Gastrocnemius medialis (tissue), 4 donors: ENCODE data around the gene DBNDD2. TPM values are rescaled to one million over a fixed set of nuclear protein-coding genes. Genes with fewer than 3 reads are reported as not detected.

Experiments
- ATAC-seq, 2 donors: fragments of 150-250 bp; one replicate each; pipeline ENCODE4 v1.9.1; 2016
- DNase-seq, 2 donors: peaks; one replicate each; pipeline ENCODE4 v3.0.0-alpha.2; 2019
- H3K27ac ChIP-seq, 4 donors: fragments of 200-600 bp; sonication (generic); 1 replicate in 1 of 4; 2 replicates in 3 of 4; pipeline ENCODE4 v1.5.1; 2016 to 2018; ENCODE audit warnings: mild to moderate bottlenecking in 2 of 4, moderate library complexity in 1 of 4
- H3K27me3 ChIP-seq, 3 donors: fragments of 200-600 bp; sonication (generic) in 2 of 3; 1 replicate in 1 of 3; 2 replicates in 2 of 3; pipeline versions ENCODE4 v1.5.1 to v1.6.0; 2016 to 2019; ENCODE audit warnings: mild to moderate bottlenecking in 1 of 3, moderate library complexity in 1 of 3
- H3K36me3 ChIP-seq, 2 donors: fragments of 200-600 bp; sonication (generic) in 1 of 2; one replicate each; pipeline ENCODE4 v1.5.1; 2017 to 2018
- H3K4me1 ChIP-seq, 2 donors: fragments of 200-600 bp; sonication (generic) in 1 of 2; one replicate each; pipeline ENCODE4 v1.5.1; 2016 to 2017; ENCODE audit warnings: mild to moderate bottlenecking in 2 of 2
- H3K4me3 ChIP-seq, 4 donors: fragments of 200-600 bp; sonication (generic) in 3 of 4; 1 replicate in 1 of 4; 2 replicates in 3 of 4; pipeline ENCODE4 v1.5.1; 2016 to 2019; ENCODE audit warnings: mild to moderate bottlenecking in 2 of 4
- H3K9me3 ChIP-seq, 3 donors: fragments of 200-600 bp; sonication (generic) in 2 of 3; 1 replicate in 1 of 3; 2 replicates in 2 of 3; pipeline ENCODE4 v1.5.1; 2016 to 2019
- CTCF ChIP-seq, 5 experiments: fragments of 450-650 bp in 3 of 5; fragments of 200-600 bp in 2 of 5; sonication (generic) in 2 of 5; IDR thresholded peaks in 4 of 5; conservative IDR thresholded peaks in 1 of 5; 1 replicate in 4 of 5; 2 replicates in 1 of 5; pipeline ENCODE4 v1.5.1; 2016 to 2019; ENCODE audit warnings: antibody characterized with exemption in 5 of 5, mild to moderate bottlenecking in 3 of 5, moderate library complexity in 3 of 5
- POLR2A ChIP-seq, 2 donors: fragments of 450-650 bp; IDR thresholded peaks; one replicate each; pipeline ENCODE4 v1.6.1; 2017; ENCODE audit warnings: antibody characterized with exemption in 2 of 2, mild to moderate bottlenecking in 2 of 2, moderate library complexity in 2 of 2
- in situ Hi-C, 4 donors: fragments of 200-750 bp; cut with MboI; loops; one replicate each; pipeline versions ENCODE4 v1.15.0 to v1.8.0; 2017; ENCODE audit warnings: low sequenced_read_pairs in 4 of 4
- intact Hi-C: fragments of 100-400 bp; cut with DNase I; formaldehyde crosslinking; loops from one replicate; pipeline ENCODE4 v1.15.1; 2023; ENCODE audit warnings: low total_unique reads
- total RNA-seq, 4 donors: library from RNA; depleted of rRNA; stranded (reverse); fragments of >200 nt; gene quantifications; one replicate each; pipeline versions ENCODE4 v1.1.0 to v1.2.3, GENCODE V29; 2016

Gene DBNDD2
- total RNA-seq, 4 donors from 2014 or later, result 99.5 to 155 (median 121) TPM

GRCh38 chr20:45444050-45444449, 36.0 kb downstream of the DBNDD2 start:
- Histone ChIP-seq H3K4me1 (peaks cover 0 to 3% of the 10 kb centered on the region in 2 donors), H3K4me3 (no peak overlapping the region), H3K27ac (no peak overlapping the region), H3K36me3 (no peaks in the 10 kb centered on the region), H3K9me3 (no peaks in the 10 kb centered on the region), H3K27me3 (peaks cover 0 to 3% (median 0%) of the 10 kb centered on the region in 3 donors)
- ATAC-seq (no peak), DNase-seq (no peak)
- in situ Hi-C loops, result loop anchor here (10.0 to 25.0 kb wide), 4 partner anchors 129 to 407 kb away; no protein-coding TSS in a partner anchor
- TF ChIP-seq CTCF (IDR thresholded peaks at IDR 0.05 in 4 of 5, conservative IDR thresholded peaks at IDR 0.05 in 1 of 5) (no peak), POLR2A (IDR thresholded peaks at IDR 0.05) (no peak)
- intact Hi-C loops, result no loop called here

GRCh38 chr20:45445805-45446562, 37.9 kb downstream of the DBNDD2 start:
- intact Hi-C loops (no loop called here), in situ Hi-C loops (loop anchor here (10.0 to 25.0 kb wide), 4 partner anchors 131 to 409 kb away; no protein-coding TSS in a partner anchor)
- Histone ChIP-seq H3K4me3 (no peak overlapping the region), H3K27ac (no peak overlapping the region), H3K9me3 (no peaks in the 10 kb centered on the region), H3K27me3 (peaks cover 0 to 3% (median 0%) of the 10 kb centered on the region in 3 donors), H3K36me3 (no peaks in the 10 kb centered on the region), H3K4me1 (peaks cover 0 to 15% of the 10 kb centered on the region in 2 donors)
- no peak for ATAC-seq
- no peak for TF ChIP-seq POLR2A (IDR thresholded peaks at IDR 0.05)
- TF ChIP-seq CTCF (IDR thresholded peaks at IDR 0.05 in 4 of 5, conservative IDR thresholded peaks at IDR 0.05 in 1 of 5), result peak in 1 of 5 experiments; percentile 38
- no peak for DNase-seq

GRCh38 chr20:45448270-45448669, 40.2 kb downstream of the DBNDD2 start:
- intact Hi-C loops, result no loop called here
- no peak overlapping the region for H3K4me3 ChIP-seq
- no peak for TF ChIP-seq POLR2A (IDR thresholded peaks at IDR 0.05)
- no peak for TF ChIP-seq CTCF (IDR thresholded peaks at IDR 0.05 in 4 of 5, conservative IDR thresholded peaks at IDR 0.05 in 1 of 5)
- H3K27ac ChIP-seq, result peak overlapping the region in 1 of 4 donors; percentile 64
- ATAC-seq (no peak), DNase-seq (no peak)
- H3K27me3 ChIP-seq, result peaks cover 0 to 3% (median 0%) of the 10 kb centered on the region in 3 donors
- peaks cover 0 to 15% of the 10 kb centered on the region in 2 donors for H3K4me1 ChIP-seq
- H3K36me3 ChIP-seq, result no peaks in the 10 kb centered on the region
- in situ Hi-C loops, result loop anchor here (10.0 to 25.0 kb wide), 4 partner anchors 133 to 411 kb away; no protein-coding TSS in a partner anchor
- H3K9me3 ChIP-seq, result no peaks in the 10 kb centered on the region

GRCh38 chr20:45449528-45449927, 41.4 kb downstream of the DBNDD2 start:
- intact Hi-C loops, result no loop called here
- peaks cover 0 to 15% of the 10 kb centered on the region in 2 donors for H3K4me1 ChIP-seq
- no peak overlapping the region for H3K4me3 ChIP-seq
- peak overlapping the region; percentile 31 to 64 (median 46) for H3K27ac ChIP-seq
- H3K9me3 ChIP-seq, result no peaks in the 10 kb centered on the region
- peak; percentile 65 to 77 for ATAC-seq
- DNase-seq, result peak; percentile 26 to 34
- peaks cover 0 to 3% (median 0%) of the 10 kb centered on the region in 3 donors for H3K27me3 ChIP-seq
- H3K36me3 ChIP-seq, result no peaks in the 10 kb centered on the region
- in situ Hi-C loops, result loop anchor here (10.0 to 25.0 kb wide), 4 partner anchors 135 to 412 kb away; no protein-coding TSS in a partner anchor
- no peak for TF ChIP-seq POLR2A (IDR thresholded peaks at IDR 0.05)
- TF ChIP-seq CTCF (IDR thresholded peaks at IDR 0.05 in 4 of 5, conservative IDR thresholded peaks at IDR 0.05 in 1 of 5), result no peak
